ENCODE data around the gene ETFA. TPM values are rescaled to one million over a fixed set of nuclear protein-coding genes. Genes with fewer than 3 reads are reported as not detected.

Gene ETFA
- total RNA-seq, 1 donor from 2014 or later, result 112 TPM

DNA sequence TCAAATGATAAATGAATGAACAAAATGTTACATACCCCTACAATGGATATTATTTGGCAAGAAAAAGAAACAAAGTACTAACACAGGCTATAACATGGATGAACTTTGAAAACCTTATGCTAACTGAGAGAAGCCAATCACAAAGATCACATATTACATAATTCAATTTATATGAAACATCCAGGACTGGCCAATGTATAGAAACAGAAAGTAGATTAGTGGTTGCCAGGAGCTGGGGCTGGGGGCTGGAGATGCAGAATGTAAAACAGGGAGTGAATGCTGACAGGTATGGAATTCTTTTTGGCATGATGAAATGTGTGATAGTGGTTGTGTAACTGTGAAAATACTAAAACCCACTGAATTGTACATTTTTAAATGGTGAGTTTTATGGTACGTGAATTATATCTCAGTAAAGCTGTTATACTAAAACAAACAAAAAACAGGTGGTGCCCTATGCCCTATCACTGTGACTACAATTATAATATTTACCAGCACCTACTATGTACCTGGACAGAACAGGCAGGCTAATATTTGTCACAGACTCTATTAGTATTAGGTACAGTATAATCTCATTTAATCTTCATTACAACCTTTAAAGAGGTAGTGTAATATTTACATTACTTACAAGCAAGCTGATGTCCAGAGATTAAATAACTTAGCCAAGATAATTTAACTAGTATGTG lies 90.0 kb downstream of the ETFA start:
- intact Hi-C loops (cut with micrococcal nuclease), result no loop called here
- no peak for ATAC-seq (ENCODE audit: low read depth)
- Mint-ChIP-seq H3K9me3 (no peaks in the 10 kb centered on the region), H3K27ac (no peak overlapping the region), H3K27me3 (no peaks in the 10 kb centered on the region), H3K4me1 (no peaks in the 10 kb centered on the region), H3K36me3 (ENCODE audit: low read depth) (peaks cover 63% of the 10 kb centered on the region), H3K4me3 (no peak overlapping the region)
- DNase-seq, result no peak
- ChIA-PET POLR2A (no interaction called here), CTCF (no interaction called here)
- TF ChIP-seq, protein P1, sequence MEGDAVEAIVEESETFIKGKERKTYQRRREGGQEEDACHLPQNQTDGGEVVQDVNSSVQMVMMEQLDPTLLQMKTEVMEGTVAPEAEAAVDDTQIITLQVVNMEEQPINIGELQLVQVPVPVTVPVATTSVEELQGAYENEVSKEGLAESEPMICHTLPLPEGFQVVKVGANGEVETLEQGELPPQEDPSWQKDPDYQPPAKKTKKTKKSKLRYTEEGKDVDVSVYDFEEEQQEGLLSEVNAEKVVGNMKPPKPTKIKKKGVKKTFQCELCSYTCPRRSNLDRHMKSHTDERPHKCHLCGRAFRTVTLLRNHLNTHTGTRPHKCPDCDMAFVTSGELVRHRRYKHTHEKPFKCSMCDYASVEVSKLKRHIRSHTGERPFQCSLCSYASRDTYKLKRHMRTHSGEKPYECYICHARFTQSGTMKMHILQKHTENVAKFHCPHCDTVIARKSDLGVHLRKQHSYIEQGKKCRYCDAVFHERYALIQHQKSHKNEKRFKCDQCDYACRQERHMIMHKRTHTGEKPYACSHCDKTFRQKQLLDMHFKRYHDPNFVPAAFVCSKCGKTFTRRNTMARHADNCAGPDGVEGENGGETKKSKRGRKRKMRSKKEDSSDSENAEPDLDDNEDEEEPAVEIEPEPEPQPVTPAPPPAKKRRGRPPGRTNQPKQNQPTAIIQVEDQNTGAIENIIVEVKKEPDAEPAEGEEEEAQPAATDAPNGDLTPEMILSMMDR (IDR thresholded peaks at IDR 0.05), result no peak

DNA sequence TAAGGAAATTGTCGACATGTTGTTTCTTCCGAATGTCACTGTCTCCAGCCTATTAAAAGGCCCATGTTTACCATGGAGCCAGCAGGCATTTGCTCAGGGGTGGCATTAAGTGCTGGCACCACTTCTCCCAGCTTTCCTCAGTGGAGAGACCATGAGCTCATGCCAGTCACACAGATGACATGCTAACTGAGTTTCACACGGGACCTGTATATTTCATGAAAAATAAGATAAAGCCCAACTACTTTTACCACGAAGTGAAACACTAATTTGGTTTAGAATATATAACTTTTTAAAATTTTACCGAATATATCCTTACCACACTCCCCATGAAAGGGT lies 93.4 kb downstream of the ETFA start:
- intact Hi-C loops (cut with micrococcal nuclease), result no loop called here
- Mint-ChIP-seq H3K9me3 (no peaks in the 10 kb centered on the region), H3K27me3 (no peaks in the 10 kb centered on the region), H3K27ac (no peak overlapping the region), H3K4me1 (no peaks in the 10 kb centered on the region), H3K36me3 (ENCODE audit: low read depth) (peaks cover 71% of the 10 kb centered on the region), H3K4me3 (no peak overlapping the region)
- ChIA-PET POLR2A (no interaction called here), CTCF (no interaction called here)
- TF ChIP-seq, protein P1 (IDR thresholded peaks at IDR 0.05), result no peak
- DNase-seq (no peak), ATAC-seq (ENCODE audit: low read depth) (no peak)

DNA sequence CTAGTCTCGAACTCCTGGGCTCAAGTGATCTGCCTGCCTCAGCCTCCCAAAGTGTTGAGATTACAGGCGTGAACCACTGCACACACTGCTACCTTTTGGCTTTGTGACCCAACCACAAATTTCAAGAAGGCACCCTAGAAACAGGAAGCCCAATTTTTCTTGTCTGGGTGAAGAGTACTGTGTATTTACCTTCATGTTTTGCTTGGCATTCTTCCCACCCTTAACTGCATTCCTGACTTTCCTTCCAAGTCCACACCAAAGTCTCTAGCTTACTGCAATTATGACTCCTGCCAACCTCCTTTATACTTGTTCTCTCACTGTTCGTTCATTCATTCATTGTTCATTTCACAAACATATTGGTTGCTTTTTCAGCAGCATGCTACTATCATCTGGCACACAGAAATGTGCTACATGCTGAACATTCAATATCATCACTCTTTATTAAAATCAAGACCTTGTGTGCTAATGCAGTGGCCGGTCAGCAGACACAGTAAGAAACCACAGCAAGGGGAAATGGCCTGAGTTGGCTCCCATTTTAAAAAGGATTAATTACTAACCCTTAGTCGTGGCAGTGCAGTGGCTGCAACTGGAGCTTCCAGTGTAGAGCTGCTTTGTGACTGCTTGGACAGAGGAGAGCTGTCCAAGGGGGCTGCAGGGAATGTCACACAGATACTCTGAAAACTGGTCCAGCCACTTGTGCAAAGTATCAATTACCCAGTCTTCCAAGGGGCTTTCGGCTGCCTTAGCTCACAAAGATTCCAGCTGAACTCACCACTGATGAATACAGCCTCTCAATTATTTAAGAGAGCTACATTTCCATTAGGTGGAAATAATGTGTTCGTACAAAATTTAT lies 94.0 kb downstream of the ETFA start:
- no peaks in the 10 kb centered on the region for H3K9me3 Mint-ChIP-seq
- no peaks in the 10 kb centered on the region for H3K4me1 Mint-ChIP-seq
- H3K27ac Mint-ChIP-seq, result no peak overlapping the region
- DNase-seq (no peak), ATAC-seq (ENCODE audit: low read depth) (no peak)
- TF ChIP-seq, protein P1 (IDR thresholded peaks at IDR 0.05), result no peak
- CTCF ChIA-PET, result no interaction called here
- H3K4me3 Mint-ChIP-seq, result no peak overlapping the region
- POLR2A ChIA-PET, result no interaction called here
- peaks cover 72% of the 10 kb centered on the region for H3K36me3 Mint-ChIP-seq (ENCODE audit: low read depth)
- intact Hi-C loops (cut with micrococcal nuclease), result no loop called here
- no peaks in the 10 kb centered on the region for H3K27me3 Mint-ChIP-seq

DNA sequence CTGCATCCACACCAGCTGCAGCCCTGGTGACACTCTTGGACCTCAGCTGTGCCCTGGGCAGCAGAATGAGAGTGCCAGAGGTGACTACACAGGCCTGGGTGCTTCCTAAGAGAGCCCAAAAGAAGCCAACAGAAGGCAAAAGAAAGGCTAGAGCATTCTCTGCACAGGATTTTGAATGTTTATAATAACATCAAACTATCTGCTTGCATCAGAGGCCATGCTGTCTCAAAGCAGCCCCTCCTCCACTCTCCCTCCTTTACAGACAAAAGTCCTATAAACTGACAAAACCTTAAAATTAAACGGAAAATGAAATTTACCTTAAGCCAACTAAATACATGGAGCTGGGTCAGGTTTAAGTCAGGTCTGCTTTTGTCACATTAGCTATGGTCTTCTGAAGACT lies 95.6 kb downstream of the ETFA start:
- TF ChIP-seq, protein P1 (IDR thresholded peaks at IDR 0.05), result no peak
- ChIA-PET CTCF (no interaction called here), POLR2A (no interaction called here)
- Mint-ChIP-seq H3K36me3 (ENCODE audit: low read depth) (peaks cover 78% of the 10 kb centered on the region), H3K4me3 (no peak overlapping the region), H3K4me1 (no peaks in the 10 kb centered on the region), H3K27ac (no peak overlapping the region), H3K9me3 (no peaks in the 10 kb centered on the region), H3K27me3 (no peaks in the 10 kb centered on the region)
- ATAC-seq (ENCODE audit: low read depth) (no peak), DNase-seq (no peak)
- intact Hi-C loops (cut with micrococcal nuclease), result no loop called here

DNA sequence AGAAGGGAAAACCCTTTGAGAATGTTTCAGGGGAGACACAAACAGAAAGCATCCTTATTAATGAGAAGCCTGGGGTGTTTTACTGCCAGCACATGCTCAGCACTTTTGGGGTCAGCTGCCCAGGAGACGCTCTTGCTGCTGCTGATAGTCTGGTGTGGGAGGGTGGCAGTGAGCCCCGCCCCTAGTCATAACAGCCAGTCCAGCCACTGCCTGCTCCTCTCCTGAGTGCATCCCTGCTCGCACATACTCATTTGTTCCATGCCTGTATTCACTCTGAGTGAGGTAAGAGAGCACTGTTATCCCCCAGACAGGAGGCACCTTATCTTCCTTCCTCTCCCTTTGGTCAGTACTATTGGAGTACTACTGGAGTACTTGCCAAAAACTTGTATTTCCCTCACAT lies 101.3 kb downstream of the ETFA start:
- no peak overlapping the region for H3K4me3 Mint-ChIP-seq
- CTCF ChIA-PET, result no interaction called here
- POLR2A ChIA-PET, result no interaction called here

More for the DNA sequence above, 101.3 kb downstream of the ETFA start:
- ATAC-seq (ENCODE audit: low read depth), result no peak
- Mint-ChIP-seq H3K4me1 (no peaks in the 10 kb centered on the region), H3K36me3 (ENCODE audit: low read depth) (peaks cover 66% of the 10 kb centered on the region), H3K27ac (no peak overlapping the region), H3K27me3 (no peaks in the 10 kb centered on the region), H3K9me3 (no peaks in the 10 kb centered on the region)
- TF ChIP-seq, protein P1 (IDR thresholded peaks at IDR 0.05), result no peak
- intact Hi-C loops (cut with micrococcal nuclease), result no loop called here
- DNase-seq, result no peak
